ENCODE measurements around the gene SEMA4C. TPM values are rescaled to one million over a fixed set of nuclear protein-coding genes. Genes with fewer than 3 reads are reported as not detected.

The SEMA4C gene
- total and polyA plus RNA-seq, 2 of the 4 experiments (the other 2 are of a cell fraction): 15.8 to 24.3 TPM

- H3K23ac ChIP-seq (ENCODE audit: low read depth, low read length): no peak overlapping the region
- H3K9me1 ChIP-seq (ENCODE audit: insufficient read depth, low read length): no peaks in the 10 kb centered on the region
- no peak overlapping the region for H3K4me2 ChIP-seq (ENCODE audit: low read depth, low read length)
- no peak overlapping the region for H2AK5ac ChIP-seq (ENCODE audit: low read depth, low read length)
- H3K56ac ChIP-seq (ENCODE audit: extremely low read depth, insufficient read depth, low read length): no peak overlapping the region
- H2AFZ ChIP-seq (replicated peaks; ENCODE audit: low read length, poor library complexity): no peak overlapping the region
- H2AK9ac ChIP-seq (replicated peaks; ENCODE audit: low read depth, low read length, poor library complexity): no peak overlapping the region
- H2BK20ac ChIP-seq (ENCODE audit: low read depth, low read length): no peak overlapping the region
- H4K5ac ChIP-seq (ENCODE audit: low read depth, low read length): no peak overlapping the region
- H2BK5ac ChIP-seq (ENCODE audit: low read depth, low read length, poor library complexity, severe bottlenecking): no peak overlapping the region
- no CpG with 5 or more reads among the region's 5 CpGs for WGBS, 2 experiments (ENCODE audit: extremely low coverage in 2 of 2, insufficient read length in 1 of 2)
- no peak overlapping the region for H3K4me3 ChIP-seq (ENCODE audit: insufficient read depth, low read depth, low read length)
- no peak overlapping the region for H4K91ac ChIP-seq (ENCODE audit: insufficient read depth, low read depth, low read length)
- no peak for TF ChIP-seq NFE2L2 (IDR thresholded peaks at IDR 0.05; ENCODE audit: low read depth, low read length)
- TF ChIP-seq POLR2A (IDR thresholded peaks at IDR 0.05; ENCODE audit: low read depth, low read length): no peak
- no peak for TF ChIP-seq FOS (IDR thresholded peaks at IDR 0.05; ENCODE audit: low read depth, low read length)
- no peak for TF ChIP-seq MXI1 (IDR thresholded peaks at IDR 0.05; ENCODE audit: borderline replicate concordance, low read depth, low read length)
- TF ChIP-seq RCOR1 (IDR thresholded peaks at IDR 0.05; ENCODE audit: insufficient replicate concordance, low read length): no peak
- TF ChIP-seq CHD1 (IDR thresholded peaks at IDR 0.05; ENCODE audit: low read depth, low read length): no peak
- TF ChIP-seq CTCF (conservative IDR thresholded peaks at IDR 0.05; ENCODE audit: low read depth, low read length): no peak
- TF ChIP-seq RFX5 (IDR thresholded peaks at IDR 0.05; ENCODE audit: low read depth, low read length): no peak
- TF ChIP-seq BHLHE40 (IDR thresholded peaks at IDR 0.05; ENCODE audit: low read depth, low read length): no peak
- TF ChIP-seq, protein P1, sequence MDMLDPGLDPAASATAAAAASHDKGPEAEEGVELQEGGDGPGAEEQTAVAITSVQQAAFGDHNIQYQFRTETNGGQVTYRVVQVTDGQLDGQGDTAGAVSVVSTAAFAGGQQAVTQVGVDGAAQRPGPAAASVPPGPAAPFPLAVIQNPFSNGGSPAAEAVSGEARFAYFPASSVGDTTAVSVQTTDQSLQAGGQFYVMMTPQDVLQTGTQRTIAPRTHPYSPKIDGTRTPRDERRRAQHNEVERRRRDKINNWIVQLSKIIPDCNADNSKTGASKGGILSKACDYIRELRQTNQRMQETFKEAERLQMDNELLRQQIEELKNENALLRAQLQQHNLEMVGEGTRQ (IDR thresholded peaks at IDR 0.05; ENCODE audit: low read depth, low read length): no peak
- TF ChIP-seq SMC3 (IDR thresholded peaks at IDR 0.05; ENCODE audit: low read depth, low read length): no peak
- no peak for TF ChIP-seq RAD21 (IDR thresholded peaks at IDR 0.05; ENCODE audit: low read length)
- no peak for TF ChIP-seq MAZ (IDR thresholded peaks at IDR 0.05; ENCODE audit: borderline replicate concordance, low read depth, low read length)
- TF ChIP-seq CEBPB (IDR thresholded peaks at IDR 0.05; ENCODE audit: low read depth, low read length): no peak
- TF ChIP-seq ELK1 (IDR thresholded peaks at IDR 0.05; ENCODE audit: borderline replicate concordance, low read depth, low read length): no peak
- TF ChIP-seq MAFK (IDR thresholded peaks at IDR 0.05; ENCODE audit: low read depth, low read length): no peak
- H3K4ac ChIP-seq (ENCODE audit: low read depth, low read length): no peak overlapping the region
- H2BK120ac ChIP-seq (ENCODE audit: low read depth, low read length): no peak overlapping the region
- dilution Hi-C loops (cut with HindIII; ENCODE audit: low sequenced_read_pairs, unreplicated experiment): no loop called here
- ATAC-seq (ENCODE audit: low read depth) (no peak), DNase-seq (no peak)
- CTCF ChIA-PET: no interaction called here
- H3K18ac ChIP-seq (ENCODE audit: low read depth, low read length): no peak overlapping the region
- H2BK15ac ChIP-seq (ENCODE audit: low read depth, low read length): no peak overlapping the region
- no peak overlapping the region for H3K27ac ChIP-seq (ENCODE audit: insufficient read depth, low read length)
- intact Hi-C loops (cut with micrococcal nuclease): no loop called here
- no peaks in the 10 kb centered on the region for H3K4me1 ChIP-seq (ENCODE audit: control insufficient read depth, insufficient read depth, low read length)
- H3K27me3 ChIP-seq (ENCODE audit: control insufficient read depth, insufficient read depth, low read length): no peaks in the 10 kb centered on the region
- H3K14ac ChIP-seq (replicated peaks; ENCODE audit: low read depth, low read length): no peak overlapping the region
- peaks cover 19% of the 10 kb centered on the region for H3K36me3 ChIP-seq (ENCODE audit: control insufficient read depth, insufficient read depth, low read length)
- POLR2A ChIA-PET (ENCODE audit: unreplicated experiment): no interaction called here
- H4K8ac ChIP-seq (ENCODE audit: low read depth in 2 of 2, low read length in 2 of 2): no peak overlapping the region
- no peaks in the 10 kb centered on the region for H3K79me1 ChIP-seq (ENCODE audit: low read depth in 1 of 2, low read length in 2 of 2)
- H4K20me1 ChIP-seq (ENCODE audit: insufficient read depth, low read length): no peaks in the 10 kb centered on the region
- no peaks in the 10 kb centered on the region for H3K9me3 ChIP-seq (ENCODE audit: control insufficient read depth, insufficient read depth, low read length)
- no peak overlapping the region for H3K9ac ChIP-seq (ENCODE audit: low read depth, low read length)
- in situ Hi-C loops (cut with MboI; ENCODE audit: low sequenced_read_pairs): no loop called here
- no TSS peak for BruUV-seq (replicated peaks)
Measured at GRCh38 chr2:96846825-96847224, 23.1 kb downstream of the SEMA4C start.
